ENCODE measurements around the gene CCSER1.
"Not testable (repeated sequence)": the region's sequence is repeated elsewhere in the genome, so short reads cannot be mapped to it uniquely, and the experiment has no call there.

CCSER1 gene

GRCh38 chr4:91317434-91317833, 1190.2 kb downstream of the CCSER1 start:
- no peak for DNase-seq

GRCh38 chr4:91319556-91320268, 1192.5 kb downstream of the CCSER1 start:
- no peak for DNase-seq

DNA sequence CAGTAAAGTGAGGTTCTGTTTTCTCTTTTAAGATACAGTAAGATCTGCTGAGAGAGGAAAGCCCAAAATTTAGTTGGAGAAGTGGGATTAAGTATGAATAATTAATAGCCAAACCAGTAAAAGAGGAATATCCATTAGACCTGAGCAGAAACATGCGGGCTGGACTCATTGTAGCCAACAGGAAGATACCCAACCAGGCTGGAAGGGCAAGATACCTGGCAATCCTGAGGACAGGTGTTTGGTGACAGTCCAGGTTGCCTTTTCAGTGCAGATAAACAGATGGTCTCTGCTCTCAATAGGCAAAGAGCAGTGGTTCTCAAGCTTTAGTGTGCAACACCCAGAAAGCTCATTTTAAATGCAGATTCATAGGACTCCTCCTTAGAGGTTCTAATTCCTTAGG, 1195.8 kb downstream of the CCSER1 start:
- no peak for DNase-seq

GRCh38 chr4:91325495-91325894, 1198.3 kb downstream of the CCSER1 start:
- DNase-seq: no peak

GRCh38 chr4:91326167-91326566, 1199.0 kb downstream of the CCSER1 start:
- not testable (repeated sequence) for DNase-seq

GRCh38 chr4:91330555-91331137, 1203.5 kb downstream of the CCSER1 start:
- DNase-seq: no peak

GRCh38 chr4:91340822-91341221, 1213.6 kb downstream of the CCSER1 start:
- DNase-seq: no peak

DNA sequence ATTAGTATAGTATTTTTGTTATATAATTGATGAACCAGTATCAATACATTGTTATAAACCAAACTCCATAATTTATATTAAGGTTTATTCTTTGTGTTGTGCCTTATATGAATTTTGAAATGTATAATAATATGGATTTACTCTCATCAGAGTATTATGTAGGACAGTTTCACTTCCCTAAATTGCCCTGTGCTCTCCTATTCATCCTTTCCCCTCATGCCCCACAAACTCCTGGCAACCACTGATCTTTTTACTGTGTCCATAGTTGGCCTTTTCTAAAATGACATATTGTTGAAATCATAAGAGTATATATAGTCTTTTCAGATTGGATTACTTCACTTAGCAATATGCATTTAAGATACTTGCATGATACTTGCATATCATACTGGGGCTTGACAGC, 1218.4 kb downstream of the CCSER1 start:
- DNase-seq: no peak

DNA sequence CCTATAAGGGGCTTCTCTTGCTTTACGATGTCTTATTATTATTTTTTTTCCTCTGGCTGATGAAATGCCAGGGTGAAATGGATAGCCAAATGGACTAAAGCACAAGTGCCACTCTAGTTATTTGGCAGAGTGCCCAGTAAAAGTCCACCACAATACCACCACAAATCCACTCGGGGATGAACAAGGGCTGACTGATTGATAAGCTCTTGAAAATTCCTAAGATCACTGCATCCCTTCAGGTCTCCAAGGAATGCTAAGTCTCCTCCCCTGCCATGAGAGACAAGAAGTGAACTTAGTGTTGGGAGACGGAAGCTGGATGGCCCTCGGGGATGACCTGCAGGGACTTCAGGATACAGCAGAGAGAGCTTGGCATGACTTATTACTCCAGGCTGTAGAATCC, 1229.3 kb downstream of the CCSER1 start:
- DNase-seq: not testable (repeated sequence)

DNA sequence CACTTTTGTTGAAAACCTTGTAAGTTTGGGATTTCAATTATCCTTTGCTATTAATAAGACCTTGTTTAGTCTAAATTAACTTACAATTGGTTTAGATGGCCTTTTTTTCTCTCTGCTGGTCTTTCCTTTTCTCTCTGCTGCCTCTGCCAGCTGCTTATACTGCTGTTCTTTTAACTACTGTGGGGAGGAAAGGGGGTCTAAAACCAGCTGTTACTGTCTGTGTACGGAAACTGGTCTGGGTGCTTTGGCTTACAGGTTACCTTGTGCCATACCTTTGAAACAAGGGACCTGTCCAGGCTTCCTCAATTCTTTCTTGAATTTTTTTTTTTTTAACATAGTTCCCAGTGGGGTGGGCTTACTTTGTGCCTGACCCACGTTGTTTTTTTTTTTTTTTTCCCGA, 1230.8 kb downstream of the CCSER1 start:
- not testable (repeated sequence) for DNase-seq

GRCh38 chr4:91358621-91359020, 1231.4 kb downstream of the CCSER1 start:
- DNase-seq: not testable (repeated sequence)

GRCh38 chr4:91359041-91360031, 1232.1 kb downstream of the CCSER1 start:
- no peak for DNase-seq

DNA sequence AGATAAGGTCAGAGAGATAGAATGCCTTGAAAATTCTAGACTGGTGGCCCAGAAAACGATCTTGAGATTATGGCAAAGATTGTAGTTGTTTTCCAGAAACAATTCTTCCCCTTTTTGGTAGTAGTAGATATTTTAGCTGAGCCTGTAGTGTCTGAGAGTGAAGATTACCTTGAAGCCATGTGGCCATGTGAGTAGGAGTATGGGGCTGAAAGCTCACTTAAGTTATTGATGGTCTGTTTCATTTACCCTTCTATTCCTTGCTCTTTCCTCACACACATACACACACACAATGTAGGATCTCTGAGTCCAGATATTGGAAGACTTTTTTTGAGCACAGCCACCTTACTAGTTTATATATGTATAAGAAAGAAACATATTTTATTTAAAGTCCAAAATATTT, 1234.9 kb downstream of the CCSER1 start:
- no peak for DNase-seq

- no peak for DNase-seq
Measured at GRCh38 chr4:91366554-91366953, 1239.4 kb downstream of the CCSER1 start.

DNA sequence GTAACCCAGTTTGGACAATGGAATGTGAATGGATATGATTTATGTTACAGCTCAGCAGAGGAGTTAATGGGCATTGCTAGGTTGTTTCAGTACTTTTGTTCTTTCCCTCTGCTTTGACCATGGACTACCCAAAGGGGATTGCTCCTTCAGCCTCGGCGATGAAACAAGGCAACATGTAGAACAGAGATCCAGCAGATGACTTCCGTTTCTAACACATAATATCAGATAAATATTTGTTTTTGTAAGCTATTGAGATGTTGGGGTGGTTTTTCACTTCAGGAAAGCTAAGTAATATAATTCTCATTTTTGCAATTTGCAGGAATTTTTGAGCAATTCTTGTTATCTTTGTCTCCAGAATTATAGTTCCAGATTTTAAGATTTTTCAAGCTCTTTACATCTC, 1241.9 kb downstream of the CCSER1 start:
- DNase-seq: no peak

GRCh38 chr4:91373546-91373945, 1246.4 kb downstream of the CCSER1 start:
- DNase-seq: no peak

- not testable (repeated sequence) for DNase-seq
Measured at GRCh38 chr4:91405431-91405830, 1278.2 kb downstream of the CCSER1 start.

GRCh38 chr4:91422011-91422410, 1294.8 kb downstream of the CCSER1 start:
- DNase-seq: no peak

DNA sequence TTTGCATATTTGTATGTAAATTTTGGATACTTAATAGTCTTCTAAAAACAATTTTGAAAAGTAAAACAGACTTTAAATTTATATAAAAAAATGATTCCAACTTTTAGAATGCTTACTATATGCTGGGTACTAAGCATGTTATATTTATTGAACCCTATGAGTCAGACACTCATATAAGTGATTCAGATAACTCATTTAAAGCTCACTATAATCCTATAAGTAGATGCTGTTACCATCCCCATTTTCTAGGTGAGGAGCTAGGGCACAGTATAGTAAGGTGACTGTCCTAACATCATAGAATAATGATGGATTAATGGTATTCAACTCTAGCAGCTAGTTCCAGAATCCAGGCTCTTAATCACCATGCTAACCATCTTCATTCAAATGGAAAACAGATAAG, 1299.5 kb downstream of the CCSER1 start:
- no peak for DNase-seq

DNA sequence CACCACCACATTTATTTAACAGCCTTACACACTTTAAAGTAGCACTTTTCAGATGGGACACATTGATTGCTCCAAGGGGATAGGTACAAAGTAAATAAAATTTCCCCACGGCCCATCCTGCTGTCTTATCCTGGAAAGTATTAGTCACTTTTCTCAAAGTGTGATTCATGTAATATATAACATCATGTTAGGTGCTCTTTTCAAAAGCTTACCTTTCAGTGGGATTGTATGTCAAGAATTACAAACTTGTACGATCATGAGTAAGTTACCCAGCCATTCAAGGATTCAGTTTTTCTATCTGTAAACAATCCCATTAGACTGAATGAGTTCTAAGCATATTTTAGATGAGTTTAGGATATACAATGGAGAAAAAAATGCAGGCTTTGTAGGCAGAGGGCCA, 1300.0 kb downstream of the CCSER1 start:
- no peak for DNase-seq

- DNase-seq: no peak
Measured at GRCh38 chr4:91434631-91435030, 1307.4 kb downstream of the CCSER1 start.

- no peak for DNase-seq
Measured at GRCh38 chr4:91436556-91436955, 1309.4 kb downstream of the CCSER1 start.

- DNase-seq: no peak
Measured at GRCh38 chr4:91447168-91447567, 1320.0 kb downstream of the CCSER1 start.
